Embryonic facial prominence (tissue), 1 donor: ENCODE measurements around the gene ARV1.
"Not testable (repeated sequence)": the region's sequence is repeated elsewhere in the genome, so short reads cannot be mapped to it uniquely, and the experiment has no call there.

Source experiments
- DNase-seq: peaks from one replicate; pipeline ENCODE4 v3.0.0-alpha.2; 2016; ENCODE audit errors: extremely low spot score

Gene ARV1

GRCh38 chr1:231041719-231042261 is 62.9 kb downstream of the ARV1 start:
- DNase-seq = no peak

- no peak for DNase-seq
These were observed 65.7 kb downstream of the ARV1 start for GRCh38 chr1:231044588-231044987.

DNA sequence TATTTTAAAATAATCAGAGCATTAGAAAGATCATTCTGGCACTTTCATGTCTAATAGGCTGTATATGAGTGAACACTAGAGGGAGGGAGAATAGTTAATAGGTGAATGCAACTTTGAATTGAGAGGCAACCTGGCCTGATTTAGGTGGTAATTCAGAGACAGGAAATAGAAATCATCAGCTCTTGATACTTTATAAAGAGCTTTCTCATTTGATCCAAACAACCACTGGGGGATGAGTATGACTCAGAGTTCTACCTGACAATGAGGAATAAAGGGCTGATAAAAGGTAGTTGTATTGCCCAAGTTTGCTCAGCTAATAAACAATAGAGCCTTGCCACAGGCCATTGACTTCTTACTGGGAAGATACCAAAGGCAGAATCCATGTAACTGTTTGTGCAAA is 66.4 kb downstream of the ARV1 start:
- no peak for DNase-seq

DNA sequence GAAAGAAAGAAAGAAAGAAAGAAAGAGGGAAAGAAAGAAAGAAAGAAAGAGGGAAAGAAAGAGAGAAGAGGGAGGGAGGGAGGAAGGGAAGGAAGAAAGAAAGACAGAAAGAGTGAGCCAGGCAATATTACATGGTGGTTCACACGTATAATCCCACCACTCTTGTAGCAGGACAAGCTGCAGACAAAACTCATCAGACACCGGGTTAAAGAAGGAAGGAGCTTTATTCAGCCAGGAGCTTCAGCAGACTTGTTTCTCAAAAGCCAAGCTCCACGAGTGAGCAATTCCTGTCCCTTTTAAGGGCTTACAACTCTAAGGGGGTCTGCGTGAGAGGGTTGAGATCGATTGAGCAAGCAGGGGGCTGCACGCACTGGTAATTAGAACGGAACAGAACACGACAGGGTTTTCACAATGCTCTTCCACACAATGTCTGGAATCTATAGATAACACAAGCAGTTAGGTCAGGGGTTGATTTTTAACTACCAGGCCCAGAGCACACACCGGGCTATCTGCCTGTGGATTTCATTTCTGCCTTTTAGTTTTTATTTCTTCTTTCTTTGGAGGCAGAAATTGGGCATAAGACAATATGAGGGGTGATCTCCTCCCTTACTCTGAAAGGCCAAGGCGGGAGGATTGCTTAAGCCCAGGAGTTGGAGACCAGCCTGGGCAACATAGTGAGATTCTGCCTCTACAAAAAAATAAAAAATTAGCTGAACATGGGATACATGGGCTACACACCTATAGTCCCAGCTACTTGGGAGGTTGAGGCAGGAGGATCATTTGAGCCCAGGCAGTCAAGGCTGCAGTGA is 67.2 kb downstream of the ARV1 start:
- DNase-seq = not testable (repeated sequence)

DNA sequence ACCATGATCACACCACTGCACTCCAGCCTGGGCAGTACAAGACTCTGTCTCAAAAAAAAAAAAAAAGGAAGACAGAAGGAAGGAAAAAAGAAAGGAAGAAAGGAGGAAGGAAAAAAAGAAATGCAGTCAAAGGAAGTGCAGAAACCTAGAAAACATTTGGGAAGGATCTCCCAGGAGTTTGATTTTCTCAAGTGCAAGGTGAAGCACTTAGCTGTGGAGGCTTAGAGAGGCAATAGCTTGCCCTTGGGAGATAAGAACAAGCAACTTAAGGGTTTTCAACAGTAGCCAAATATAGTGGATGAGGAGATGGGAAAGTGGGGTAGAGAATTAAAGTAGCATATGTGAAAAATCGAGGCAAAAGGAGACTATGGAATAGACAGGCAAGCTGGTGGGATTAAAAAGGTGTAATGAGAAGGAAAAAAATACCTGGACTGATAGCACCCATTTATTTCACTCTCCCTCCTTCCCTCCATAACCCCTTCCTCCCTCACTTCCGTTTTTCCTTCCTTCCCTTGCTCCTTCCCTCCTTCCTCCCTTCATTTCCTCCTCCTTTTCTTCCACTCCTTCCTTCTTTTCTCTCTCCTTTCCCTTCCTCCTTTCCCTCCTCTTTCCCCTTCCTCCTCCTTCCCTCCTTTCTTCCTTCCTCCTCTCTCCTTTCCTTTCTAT is 68.0 kb downstream of the ARV1 start:
- DNase-seq = no peak

GRCh38 chr1:231047529-231047928 is 68.6 kb downstream of the ARV1 start:
- DNase-seq = not testable (repeated sequence)

DNA sequence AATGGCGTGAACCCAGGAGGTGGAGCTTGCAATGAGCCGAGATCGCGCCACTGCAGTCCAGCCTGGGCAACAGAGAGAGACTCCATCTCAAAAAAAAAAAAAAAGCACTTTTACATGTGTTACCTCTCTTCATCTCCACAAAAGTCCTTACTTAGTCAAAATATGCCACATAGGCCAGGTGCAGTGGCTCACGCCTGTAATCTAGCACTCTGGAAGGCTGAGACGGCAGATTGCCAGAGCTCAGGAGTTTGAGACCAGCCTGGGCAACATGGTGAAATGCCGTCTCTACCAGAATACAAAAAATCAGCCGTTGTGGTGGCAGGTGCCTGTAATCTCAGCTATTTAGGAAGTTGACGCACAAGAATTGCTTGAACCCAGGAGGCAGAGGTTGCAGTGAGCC is 69.5 kb downstream of the ARV1 start:
- not testable (repeated sequence) for DNase-seq

DNA sequence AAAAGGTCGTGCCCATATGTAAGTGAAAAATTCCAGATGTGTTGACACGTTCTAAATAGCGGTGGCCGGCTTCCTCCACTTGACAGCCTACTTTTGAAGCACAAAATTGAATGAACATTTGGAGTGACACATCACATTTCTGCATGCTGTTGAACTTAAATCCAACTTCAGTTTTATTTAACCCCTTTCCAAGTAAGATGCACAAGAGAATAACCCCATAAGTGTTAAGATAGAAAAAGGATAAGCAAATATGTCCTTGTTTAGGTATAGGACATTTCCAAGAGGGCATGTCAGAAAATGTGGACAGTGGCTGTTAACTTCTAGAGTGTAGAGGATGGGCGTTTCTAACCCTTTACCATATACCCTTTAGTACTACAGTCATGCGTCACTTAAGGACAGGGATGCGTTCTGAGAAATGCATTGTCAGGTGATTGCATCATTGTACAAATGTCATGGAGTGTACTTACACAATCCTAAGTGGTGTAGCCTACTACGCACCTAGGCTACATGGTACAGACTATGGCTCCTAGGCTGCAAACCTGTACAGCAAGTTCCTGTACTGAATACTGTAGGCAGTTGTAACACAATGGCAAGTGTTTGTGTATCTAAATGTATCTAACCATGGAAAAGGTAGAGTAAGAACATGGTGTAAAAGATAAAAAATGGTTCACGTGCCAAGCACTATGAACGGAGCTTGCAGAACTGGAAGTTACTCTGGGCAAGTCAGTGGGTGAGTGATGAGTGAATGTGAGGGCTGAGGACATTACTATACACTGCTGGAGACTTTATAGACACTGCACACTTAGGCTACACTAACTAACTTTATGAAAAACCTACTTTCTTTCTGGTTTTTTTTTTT is 70.5 kb downstream of the ARV1 start:
- DNase-seq = no peak
